Activated CD8-positive, alpha-beta memory T cell treated with anti-CD3 and anti-CD28 coated beads, Interleukin-2, amount 50 U/mL, for 1 hour (primary cell): ENCODE results near the gene NHLRC1.

Experiments
- DNase-seq: peaks from one replicate; pipeline ENCODE4 v3.0.0-alpha.2; 2020; ENCODE audit errors: extremely low read depth

Gene NHLRC1

GRCh38 chr6:18087396-18088165, 34.9 kb downstream of the NHLRC1 start:
- DNase-seq: no peak

GRCh38 chr6:18081025-18081668, 41.3 kb downstream of the NHLRC1 start:
- no peak for DNase-seq

GRCh38 chr6:18080544-18080943, 41.9 kb downstream of the NHLRC1 start:
- no peak for DNase-seq

GRCh38 chr6:18078866-18079265, 43.6 kb downstream of the NHLRC1 start:
- DNase-seq: no peak

- no peak for DNase-seq
Measured at GRCh38 chr6:18076231-18076630, 46.2 kb downstream of the NHLRC1 start.

- DNase-seq: no peak
Measured at GRCh38 chr6:18072841-18073240, 49.6 kb downstream of the NHLRC1 start.

GRCh38 chr6:18070486-18070885, 52.0 kb downstream of the NHLRC1 start:
- no peak for DNase-seq
